HG02678 (cell line): Measurements from ENCODE around the gene POLR2F.
"Not testable (repeated sequence)": the region's sequence is repeated elsewhere in the genome, so short reads cannot be mapped to it uniquely, and the experiment has no call there.

Experiments
- ATAC-seq: cut with Tn5 transposase; IDR thresholded peaks from one replicate; pipeline ENCODE4 v1.9.1; 2021; ENCODE audit warnings: mild to moderate bottlenecking, moderate library complexity; ENCODE audit not compliant: unreplicated experiment

Gene POLR2F

GRCh38 chr22:37951305-37951704 is 2.2 kb upstream of the POLR2F start:
- ATAC-seq, result no peak

DNA sequence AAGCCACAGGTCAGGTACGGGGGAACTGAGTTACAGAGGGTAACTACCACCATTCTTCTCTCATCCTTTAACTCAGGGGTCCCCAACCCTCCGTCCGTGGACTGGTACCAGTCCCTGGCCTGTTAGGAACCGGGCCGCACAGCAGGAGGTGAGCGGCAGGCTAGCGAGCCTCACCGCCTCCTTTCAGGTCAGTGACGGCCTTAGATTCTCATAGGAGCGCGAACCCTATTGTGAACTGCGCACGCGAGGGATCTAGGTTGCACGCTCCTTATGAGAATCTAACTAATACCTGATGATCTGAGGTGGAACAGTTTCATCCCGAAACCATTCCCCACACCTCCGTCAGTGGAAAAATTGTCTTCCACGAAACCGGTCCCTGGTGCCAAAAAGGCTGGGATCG is 870 bp upstream of the POLR2F start:
- not testable (repeated sequence) for ATAC-seq

GRCh38 chr22:37953062-37953436 is 450 bp upstream of the POLR2F start:
- ATAC-seq, result peak; percentile 10

- ATAC-seq, result no peak
Measured at GRCh38 chr22:37954686-37955085, 1.2 kb downstream of the POLR2F start.

DNA sequence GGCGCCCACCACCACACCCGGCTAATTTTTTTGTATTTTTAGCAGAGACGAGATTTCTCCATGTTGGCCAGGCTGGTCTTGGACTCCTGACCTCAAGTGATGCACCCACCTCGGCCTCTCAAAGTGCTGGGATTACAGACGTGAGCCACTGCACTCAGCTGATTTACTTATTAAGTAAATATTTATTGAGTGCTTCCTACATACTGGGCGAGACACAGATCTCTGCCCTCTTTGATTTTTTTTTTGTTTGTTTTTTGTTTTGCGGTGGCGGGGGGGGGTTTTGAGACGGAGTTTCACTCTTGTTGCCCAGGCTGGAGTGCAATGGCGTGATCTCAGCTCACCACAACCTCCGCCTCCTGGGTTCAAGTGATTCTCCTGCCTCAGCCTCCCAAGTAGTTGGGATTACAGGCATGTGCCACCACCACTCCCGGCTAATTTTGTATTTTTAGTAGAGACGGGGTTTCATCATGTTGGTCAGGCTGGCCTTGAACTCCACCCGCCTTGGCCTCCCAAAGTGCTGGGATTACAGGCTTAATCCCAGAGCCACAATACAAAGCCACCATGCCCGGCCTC is 2.4 kb downstream of the POLR2F start:
- not testable (repeated sequence) for ATAC-seq

DNA sequence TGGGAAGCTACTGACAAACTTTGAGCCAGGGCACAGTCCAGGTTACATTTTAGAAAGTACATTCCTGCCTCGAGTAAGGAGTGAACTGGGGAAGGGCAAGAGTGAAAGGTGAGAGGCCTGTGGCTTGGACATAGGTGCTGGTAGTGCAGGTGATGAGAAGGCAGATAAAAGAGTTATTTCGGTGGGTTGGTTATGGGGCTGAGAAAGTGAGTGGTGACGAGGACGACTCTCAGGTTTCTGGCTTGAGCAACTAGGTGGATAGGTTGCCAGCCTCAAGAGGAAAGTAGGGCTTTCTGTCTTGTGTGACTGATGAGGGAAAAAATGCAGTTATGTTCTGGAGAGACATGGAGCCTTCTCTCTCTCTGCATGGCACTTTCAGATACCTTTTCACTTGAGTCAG is 3.7 kb downstream of the POLR2F start:
- no peak for ATAC-seq

DNA sequence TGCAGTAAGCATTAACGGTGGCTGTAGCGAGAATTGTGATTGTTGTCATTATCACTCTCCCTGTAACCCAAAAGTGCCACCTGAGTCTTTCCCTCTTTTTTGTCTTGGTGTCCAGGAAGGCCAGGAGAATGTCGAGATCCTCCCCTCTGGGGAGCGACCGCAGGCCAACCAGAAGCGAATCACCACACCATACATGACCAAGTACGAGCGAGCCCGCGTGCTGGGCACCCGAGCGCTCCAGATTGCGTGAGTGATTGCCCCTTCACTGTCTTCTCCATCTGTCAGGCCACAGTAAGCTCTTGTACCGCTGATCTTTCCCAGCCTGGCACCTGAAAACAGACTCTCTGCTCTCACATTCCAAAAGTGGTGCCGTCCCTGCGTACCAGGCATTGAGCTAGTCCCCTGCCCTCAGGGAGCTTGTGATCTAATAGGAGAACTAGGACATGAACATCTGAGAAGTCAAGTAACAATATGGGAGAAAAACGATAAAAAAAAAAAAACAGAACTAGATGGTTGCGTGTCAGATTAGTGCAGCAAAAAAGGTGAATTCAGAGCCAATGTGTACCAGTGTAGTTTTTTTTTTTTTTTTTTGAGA is 5.8 kb downstream of the POLR2F start:
- ATAC-seq, result no peak

GRCh38 chr22:37961062-37961461 is 7.6 kb downstream of the POLR2F start:
- ATAC-seq, result no peak

- no peak for ATAC-seq
Measured at GRCh38 chr22:37965940-37966664, 12.6 kb downstream of the POLR2F start.

DNA sequence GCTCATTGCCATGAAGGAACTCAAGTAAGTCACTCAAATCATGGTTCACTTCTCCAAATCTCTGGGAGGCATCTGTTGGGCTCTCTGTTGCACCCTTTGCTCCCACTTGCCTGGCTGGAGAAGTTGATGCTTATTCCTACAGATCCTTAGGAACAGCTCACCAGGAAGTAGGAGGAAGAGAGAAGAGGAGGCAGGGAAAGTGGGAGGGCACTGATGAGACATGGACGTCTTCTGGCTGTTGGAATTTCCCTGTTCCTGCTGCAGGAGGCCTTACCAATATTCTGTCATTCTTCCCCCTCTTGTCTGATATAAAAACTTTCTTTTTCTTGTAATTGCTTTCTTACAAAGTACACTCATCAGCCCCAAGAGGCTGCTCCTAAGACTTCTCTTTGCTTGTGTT is 13.6 kb downstream of the POLR2F start:
- no peak for ATAC-seq

- no peak for ATAC-seq
Measured at GRCh38 chr22:37967637-37968451, 14.3 kb downstream of the POLR2F start.

GRCh38 chr22:37968452-37969251 is 15.2 kb downstream of the POLR2F start:
- no peak for ATAC-seq

DNA sequence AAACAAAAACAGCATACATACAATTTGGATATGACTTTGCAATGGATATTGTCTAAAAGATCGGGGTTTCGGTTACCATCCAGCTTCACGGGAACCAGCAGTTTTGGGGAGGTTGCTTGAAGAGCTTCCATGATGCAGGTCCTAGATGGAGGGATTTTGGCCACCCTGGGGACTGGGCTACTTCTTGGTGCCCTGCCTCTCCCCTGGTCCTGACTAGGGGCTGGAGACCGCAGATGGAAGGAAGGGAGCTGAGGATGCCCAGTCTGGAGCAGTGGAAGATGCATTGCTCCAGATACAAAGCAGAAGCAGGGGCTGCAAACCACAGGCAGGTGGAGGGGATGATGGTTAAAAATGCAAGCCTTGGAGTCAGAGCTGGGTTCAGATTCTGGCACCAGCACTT is 17.4 kb downstream of the POLR2F start:
- no peak for ATAC-seq

DNA sequence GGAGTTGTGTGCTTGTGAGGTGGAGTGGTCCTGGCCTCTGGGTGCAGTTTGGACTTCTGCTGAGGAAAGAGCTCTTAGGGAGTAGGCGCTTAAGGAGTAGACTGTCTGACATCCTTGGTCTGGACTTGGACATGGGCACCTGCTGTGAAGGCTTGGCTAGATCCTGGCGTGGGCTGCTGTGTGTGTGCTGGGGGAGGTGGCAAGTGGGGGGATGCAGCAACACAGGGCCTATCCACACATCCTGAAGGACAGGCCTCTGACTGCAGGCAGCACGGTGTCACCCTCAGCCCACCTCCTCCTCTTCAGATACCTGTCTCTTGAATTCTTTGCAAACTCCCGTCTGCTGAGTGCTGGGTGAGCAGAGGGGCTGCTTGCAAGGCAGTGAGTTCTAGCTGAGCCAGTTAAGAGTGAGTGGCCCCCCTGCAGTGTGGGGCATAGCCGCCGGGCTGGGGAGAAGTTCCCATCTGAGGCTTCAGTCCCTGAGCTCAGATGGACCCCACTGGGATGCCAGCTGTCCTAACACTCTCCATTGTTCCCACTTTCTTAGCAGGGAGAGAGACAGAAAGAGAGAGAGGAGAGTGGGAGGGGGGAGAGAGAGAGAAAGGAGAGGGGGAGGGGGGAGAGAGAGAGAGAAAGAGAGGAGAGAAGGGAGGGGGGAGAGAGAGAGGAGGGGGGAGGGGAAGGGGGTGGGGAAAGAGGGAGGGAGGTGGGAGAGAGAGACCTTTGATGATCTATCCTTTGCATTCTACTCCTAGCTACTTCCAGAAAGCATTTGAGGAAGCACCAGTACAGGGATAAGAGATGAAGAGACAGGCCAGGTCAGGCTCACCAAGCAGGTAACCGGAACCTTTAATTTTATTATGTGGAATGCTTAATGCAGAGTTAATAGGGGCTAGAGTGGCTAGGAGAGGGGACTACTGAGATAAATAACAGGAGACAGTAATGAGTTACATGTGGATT is 18.3 kb downstream of the POLR2F start:
- no peak for ATAC-seq

- no peak for ATAC-seq
Measured at GRCh38 chr22:37972527-37972926, 19.0 kb downstream of the POLR2F start.

DNA sequence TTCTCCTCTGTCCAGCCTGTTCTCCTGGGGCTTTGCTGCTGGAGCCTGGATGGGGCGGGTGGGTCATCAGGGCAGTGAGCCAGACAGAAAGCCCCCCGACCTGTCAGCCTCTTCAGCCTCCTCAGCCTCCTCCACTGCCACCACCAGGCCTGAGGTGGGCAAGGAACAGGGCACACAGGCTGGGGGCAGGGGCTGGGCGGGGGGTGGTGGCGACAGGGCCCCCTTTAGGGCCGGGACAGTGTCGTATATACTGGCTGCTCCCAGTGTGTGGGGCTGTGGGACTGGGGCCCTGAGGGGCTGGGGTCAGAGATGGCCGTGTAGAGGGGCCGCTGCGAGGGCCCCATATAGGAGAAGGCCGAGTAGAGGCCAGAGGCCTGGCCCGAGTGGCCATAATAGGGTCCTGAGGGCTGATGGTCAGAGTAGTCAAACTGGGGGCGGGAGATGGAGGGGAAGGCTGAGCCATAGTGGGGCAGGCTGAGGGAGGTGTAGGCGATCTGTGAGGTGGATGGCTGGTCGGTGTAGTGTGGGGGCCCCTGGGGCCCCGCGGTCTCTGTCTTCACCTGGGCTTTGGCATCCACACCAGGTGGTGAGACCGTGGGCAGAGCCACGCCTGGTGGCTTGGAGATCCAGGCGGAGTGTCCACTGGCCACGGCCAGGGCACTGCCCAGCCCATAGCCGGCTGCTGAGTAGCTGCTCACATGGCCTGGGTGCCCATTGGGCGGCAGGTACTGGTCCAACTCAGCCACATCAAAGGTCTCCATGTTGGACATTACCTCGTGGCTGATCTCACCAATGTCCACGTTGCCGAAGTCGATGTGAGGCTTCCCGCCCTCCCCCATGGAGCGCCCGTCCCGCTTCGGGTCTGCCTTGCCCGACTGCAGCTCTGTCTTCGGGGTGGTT is 20.0 kb downstream of the POLR2F start:
- no peak for ATAC-seq

- no peak for ATAC-seq
Measured at GRCh38 chr22:37975153-37975552, 21.7 kb downstream of the POLR2F start.

GRCh38 chr22:37976022-37976421 is 22.5 kb downstream of the POLR2F start:
- not testable (repeated sequence) for ATAC-seq

GRCh38 chr22:37976547-37976946 is 23.0 kb downstream of the POLR2F start:
- ATAC-seq, result no peak
